ENCODE results near the gene ABTB2. TPM values are rescaled to one million over a fixed set of nuclear protein-coding genes. Genes with fewer than 3 reads are reported as not detected.

Gene ABTB2
- total and polyA plus RNA-seq, 2 experiments from 2014 or later = 8.7 to 9.9 TPM

GRCh38 chr11:34261820-34262219 lies 96.0 kb downstream of the ABTB2 start:
- Histone ChIP-seq H3K36me3 (ENCODE audit: low read depth) (no peaks in the 10 kb centered on the region), H3K9me3 (ENCODE audit: low read depth) (no peaks in the 10 kb centered on the region), H3K9me2 (ENCODE audit: insufficient read depth) (no peaks in the 10 kb centered on the region), H3K79me2 (ENCODE audit: insufficient read depth) (peaks cover 59% of the 10 kb centered on the region), H3K4me3 (no peak overlapping the region), H3K4me2 (ENCODE audit: unreplicated experiment) (no peak overlapping the region), H3F3A (ENCODE audit: insufficient read depth) (peaks cover 17% of the 10 kb centered on the region), H3K27me3 (replicated peaks; ENCODE audit: insufficient read depth) (no peaks in the 10 kb centered on the region), H2AFZ (no peak overlapping the region), H3K9ac (no peak overlapping the region), H3K27ac (no peak overlapping the region), H4K20me1 (ENCODE audit: insufficient read depth) (no peaks in the 10 kb centered on the region), H3K4me1 (ENCODE audit: insufficient read depth) (peaks cover 16% of the 10 kb centered on the region)
- TF ChIP-seq EZH2phosphoT487 (IDR thresholded peaks at IDR 0.05; ENCODE audit: insufficient read depth, low read depth) = no peak
- TF ChIP-seq EZH2 (IDR thresholded peaks at IDR 0.05; ENCODE audit: insufficient read depth, poor library complexity, severe bottlenecking) = no peak
- WGBS, 2 experiments (ENCODE audit: low coverage in 1 of 2, low lambda C conversion rate in 2 of 2, missing lambda C conversion rate in 2 of 2) = 100% methylated on average over 1 of the region's 1 CpG
- in situ Hi-C loops (cut with MboI) = no loop called here
- DNase-seq = no peak

- Histone ChIP-seq H3K79me2 (ENCODE audit: insufficient read depth) (peaks cover 62% of the 10 kb centered on the region), H3K9ac (no peak overlapping the region), H3K4me3 (no peak overlapping the region), H4K20me1 (ENCODE audit: insufficient read depth) (no peaks in the 10 kb centered on the region), H3F3A (ENCODE audit: insufficient read depth) (peaks cover 14% of the 10 kb centered on the region), H3K9me3 (ENCODE audit: low read depth) (no peaks in the 10 kb centered on the region), H3K9me2 (ENCODE audit: insufficient read depth) (no peaks in the 10 kb centered on the region), H2AFZ (no peak overlapping the region), H3K4me1 (ENCODE audit: insufficient read depth) (peaks cover 14% of the 10 kb centered on the region), H3K36me3 (ENCODE audit: low read depth) (no peaks in the 10 kb centered on the region), H3K27me3 (replicated peaks; ENCODE audit: insufficient read depth) (no peaks in the 10 kb centered on the region), H3K4me2 (ENCODE audit: unreplicated experiment) (no peak overlapping the region), H3K27ac (no peak overlapping the region)
- TF ChIP-seq EZH2 (IDR thresholded peaks at IDR 0.05; ENCODE audit: insufficient read depth, poor library complexity, severe bottlenecking) (no peak), EZH2phosphoT487 (IDR thresholded peaks at IDR 0.05; ENCODE audit: insufficient read depth, low read depth) (no peak)
- 91 to 98% methylated on average over 2 of the region's 2 CpGs for WGBS, 2 experiments (ENCODE audit: low coverage in 1 of 2, low lambda C conversion rate in 2 of 2, missing lambda C conversion rate in 2 of 2)
- no peak for DNase-seq
- in situ Hi-C loops (cut with MboI) = no loop called here
Measured at GRCh38 chr11:34261095-34261494, 96.7 kb downstream of the ABTB2 start.

GRCh38 chr11:34260072-34260575 lies 97.7 kb downstream of the ABTB2 start:
- Histone ChIP-seq H3K27me3 (replicated peaks; ENCODE audit: insufficient read depth) (no peaks in the 10 kb centered on the region), H3K9me2 (ENCODE audit: insufficient read depth) (no peaks in the 10 kb centered on the region), H3K9ac (no peak overlapping the region), H3K4me1 (ENCODE audit: insufficient read depth) (peaks cover 8% of the 10 kb centered on the region; the same call in 1 of the 2 replicates), H2AFZ (no peak overlapping the region), H3K27ac (no peak overlapping the region), H3K79me2 (ENCODE audit: insufficient read depth) (peaks cover 62% of the 10 kb centered on the region), H3K4me3 (no peak overlapping the region), H3K36me3 (ENCODE audit: low read depth) (no peaks in the 10 kb centered on the region), H3F3A (ENCODE audit: insufficient read depth) (peaks cover 7% of the 10 kb centered on the region; the same call in 1 of the 2 replicates), H3K9me3 (ENCODE audit: low read depth) (no peaks in the 10 kb centered on the region), H3K4me2 (ENCODE audit: unreplicated experiment) (no peak overlapping the region), H4K20me1 (ENCODE audit: insufficient read depth) (no peaks in the 10 kb centered on the region)
- 94 to 96% methylated on average over 10 of the region's 10 CpGs for WGBS, 2 experiments (ENCODE audit: low coverage in 1 of 2, low lambda C conversion rate in 2 of 2, missing lambda C conversion rate in 2 of 2)
- DNase-seq = no peak
- in situ Hi-C loops (cut with MboI) = no loop called here
- no peak for TF ChIP-seq EZH2phosphoT487 (IDR thresholded peaks at IDR 0.05; ENCODE audit: insufficient read depth, low read depth)
- no peak for TF ChIP-seq EZH2 (IDR thresholded peaks at IDR 0.05; ENCODE audit: insufficient read depth, poor library complexity, severe bottlenecking)

- no peak overlapping the region for H3K9ac ChIP-seq
- no peaks in the 10 kb centered on the region for H3K9me3 ChIP-seq (ENCODE audit: low read depth)
- no peaks in the 10 kb centered on the region for H3K9me2 ChIP-seq (ENCODE audit: insufficient read depth)
- no peak overlapping the region for H2AFZ ChIP-seq
- no peaks in the 10 kb centered on the region for H4K20me1 ChIP-seq (ENCODE audit: insufficient read depth)
- H3K27ac ChIP-seq = no peak overlapping the region
- no peaks in the 10 kb centered on the region for H3K27me3 ChIP-seq (replicated peaks; ENCODE audit: insufficient read depth)
- H3K4me1 ChIP-seq (ENCODE audit: insufficient read depth) = peaks cover 8% of the 10 kb centered on the region; the same call in 1 of the 2 replicates
- in situ Hi-C loops (cut with MboI) = no loop called here
- DNase-seq = no peak
- peaks cover 59% of the 10 kb centered on the region for H3K79me2 ChIP-seq (ENCODE audit: insufficient read depth)
- TF ChIP-seq EZH2 (IDR thresholded peaks at IDR 0.05; ENCODE audit: insufficient read depth, poor library complexity, severe bottlenecking) (no peak), EZH2phosphoT487 (IDR thresholded peaks at IDR 0.05; ENCODE audit: insufficient read depth, low read depth) (no peak)
- no peaks in the 10 kb centered on the region for H3K36me3 ChIP-seq (ENCODE audit: low read depth)
- no peak overlapping the region for H3K4me2 ChIP-seq (ENCODE audit: unreplicated experiment)
- 59 to 61% methylated on average over 3 of the region's 3 CpGs for WGBS, 2 experiments (ENCODE audit: low coverage in 1 of 2, low lambda C conversion rate in 2 of 2, missing lambda C conversion rate in 2 of 2)
- no peaks in the 10 kb centered on the region for H3F3A ChIP-seq (ENCODE audit: insufficient read depth)
- no peak overlapping the region for H3K4me3 ChIP-seq
Measured at GRCh38 chr11:34259087-34259486, 98.7 kb downstream of the ABTB2 start.

Data from GM23248 (cell line).